ENCODE results near the gene CNTNAP3B.
"Not testable (repeated sequence)": the region's sequence is repeated elsewhere in the genome, so short reads cannot be mapped to it uniquely, and the experiment has no call there.

DNA sequence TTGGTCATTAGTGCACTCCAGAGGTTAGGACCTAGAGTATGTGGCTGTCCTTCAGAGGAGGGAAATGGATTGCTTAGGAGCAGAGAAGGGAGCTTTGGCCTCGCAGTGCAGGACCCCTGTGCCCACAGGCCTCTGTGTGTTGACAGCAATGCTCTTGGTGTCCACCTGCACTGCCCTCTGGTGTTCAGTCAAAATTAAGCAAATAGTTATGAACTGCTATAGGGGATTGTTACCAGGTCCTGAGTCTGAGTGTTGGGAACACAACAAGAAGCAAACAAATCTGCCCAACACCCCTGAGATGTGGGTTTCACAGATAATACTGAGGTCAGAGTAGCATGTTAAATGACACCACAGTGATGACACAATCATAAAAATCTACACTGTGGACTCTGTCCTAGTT, 31.1 kb upstream of the CNTNAP3B start:
- not testable (repeated sequence) for TF ChIP-seq CTCF (IDR thresholded peaks at IDR 0.05; ENCODE audit: low read length); EZH2 (IDR thresholded peaks at IDR 0.05; ENCODE audit: borderline replicate concordance, low read length)
